Nephron progenitor cell (in vitro differentiated cells): ENCODE results near the gene GRIN1.

Experiments
- DNase-seq: peaks from one replicate; pipeline ENCODE4 v3.0.0; 2021
- H3K27ac Mint-ChIP-seq: 2 replicates; pipeline ENCODE4 v1.8.0; 2021; ENCODE audit warnings: mild to moderate bottlenecking, moderate library complexity, mixed read lengths
- H3K27me3 Mint-ChIP-seq: 2 replicates; pipeline ENCODE4 v1.8.0; 2021; ENCODE audit warnings: mild to moderate bottlenecking, low read depth, mixed read lengths; ENCODE audit not compliant: poor library complexity
- H3K36me3 Mint-ChIP-seq: 2 replicates; pipeline ENCODE4 v1.8.0; 2021; ENCODE audit warnings: low read depth, mixed read lengths
- H3K4me1 Mint-ChIP-seq: 2 replicates; pipeline ENCODE4 v1.8.0; 2021; ENCODE audit warnings: mixed read lengths
- H3K4me3 Mint-ChIP-seq: 2 replicates; pipeline ENCODE4 v1.8.0; 2021; ENCODE audit warnings: mild to moderate bottlenecking, moderate library complexity, mixed read lengths
- H3K9me3 Mint-ChIP-seq: 2 replicates; pipeline ENCODE4 v1.8.0; 2021; ENCODE audit warnings: mild to moderate bottlenecking, moderate library complexity, mixed read lengths
- TF ChIP-seq, protein P1 (sequence below): fragments of 200-600 bp; sonication (generic); IDR thresholded peaks from 2 replicates; pipeline ENCODE4 v1.5.0; 2021; ENCODE audit warnings: antibody characterized with exemption

GRIN1 gene

DNA sequence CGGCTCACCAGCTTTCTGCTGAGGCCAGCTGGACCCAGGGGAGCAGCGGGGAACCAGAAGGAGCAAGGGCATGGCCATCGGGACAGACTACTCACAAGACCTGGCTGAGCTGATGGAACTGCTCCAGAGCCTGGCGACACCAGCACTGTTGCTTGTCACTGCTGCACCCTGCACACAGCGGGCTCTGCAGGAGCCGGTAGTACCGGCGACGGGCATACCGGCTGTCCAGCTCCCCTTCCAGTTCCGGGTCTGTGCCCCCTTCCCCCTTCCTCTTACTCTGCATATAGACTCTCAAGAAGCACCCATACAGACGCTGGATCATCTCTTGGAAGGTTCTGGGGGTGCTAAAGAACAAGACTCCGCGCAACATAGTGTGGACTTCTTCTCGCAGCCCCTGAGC, 48.4 kb downstream of the GRIN1 start:
- Mint-ChIP-seq H3K4me3 (peak overlapping the region; percentile 93), H3K27me3 (no peaks in the 10 kb centered on the region), H3K4me1 (peaks cover 33% of the 10 kb centered on the region), H3K36me3 (peaks cover 9% of the 10 kb centered on the region), H3K9me3 (no peaks in the 10 kb centered on the region), H3K27ac (peak overlapping the region; percentile 90)
- TF ChIP-seq, protein P1, sequence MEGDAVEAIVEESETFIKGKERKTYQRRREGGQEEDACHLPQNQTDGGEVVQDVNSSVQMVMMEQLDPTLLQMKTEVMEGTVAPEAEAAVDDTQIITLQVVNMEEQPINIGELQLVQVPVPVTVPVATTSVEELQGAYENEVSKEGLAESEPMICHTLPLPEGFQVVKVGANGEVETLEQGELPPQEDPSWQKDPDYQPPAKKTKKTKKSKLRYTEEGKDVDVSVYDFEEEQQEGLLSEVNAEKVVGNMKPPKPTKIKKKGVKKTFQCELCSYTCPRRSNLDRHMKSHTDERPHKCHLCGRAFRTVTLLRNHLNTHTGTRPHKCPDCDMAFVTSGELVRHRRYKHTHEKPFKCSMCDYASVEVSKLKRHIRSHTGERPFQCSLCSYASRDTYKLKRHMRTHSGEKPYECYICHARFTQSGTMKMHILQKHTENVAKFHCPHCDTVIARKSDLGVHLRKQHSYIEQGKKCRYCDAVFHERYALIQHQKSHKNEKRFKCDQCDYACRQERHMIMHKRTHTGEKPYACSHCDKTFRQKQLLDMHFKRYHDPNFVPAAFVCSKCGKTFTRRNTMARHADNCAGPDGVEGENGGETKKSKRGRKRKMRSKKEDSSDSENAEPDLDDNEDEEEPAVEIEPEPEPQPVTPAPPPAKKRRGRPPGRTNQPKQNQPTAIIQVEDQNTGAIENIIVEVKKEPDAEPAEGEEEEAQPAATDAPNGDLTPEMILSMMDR = no peak
- DNase-seq = no peak

DNA sequence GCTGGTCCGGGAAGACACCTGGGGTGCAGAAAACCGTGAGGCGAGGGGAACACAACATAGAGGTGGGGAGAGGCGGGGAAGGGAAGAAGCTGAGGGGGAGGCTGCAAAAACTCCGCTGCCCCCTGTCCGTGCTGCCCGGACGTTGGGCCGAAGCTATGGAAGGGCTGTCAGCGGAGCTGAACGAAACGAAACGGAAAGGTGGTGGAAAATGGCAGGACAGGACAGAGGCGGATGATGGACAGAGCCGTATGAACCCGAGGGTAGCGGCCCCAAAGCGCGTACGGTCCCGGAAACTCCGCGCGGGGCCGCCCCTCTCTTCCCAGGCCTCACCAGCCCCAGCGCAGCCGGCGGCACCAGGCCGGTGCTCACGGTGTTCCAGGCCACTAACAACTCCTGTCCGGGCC, 49.1 kb downstream of the GRIN1 start:
- Mint-ChIP-seq H3K27me3 (no peaks in the 10 kb centered on the region), H3K36me3 (peaks cover 9% of the 10 kb centered on the region), H3K4me1 (peaks cover 33% of the 10 kb centered on the region), H3K4me3 (peak overlapping the region; percentile 93), H3K9me3 (no peaks in the 10 kb centered on the region), H3K27ac (peak overlapping the region; percentile 90)
- TF ChIP-seq, protein P1 = no peak
- no peak for DNase-seq

DNA sequence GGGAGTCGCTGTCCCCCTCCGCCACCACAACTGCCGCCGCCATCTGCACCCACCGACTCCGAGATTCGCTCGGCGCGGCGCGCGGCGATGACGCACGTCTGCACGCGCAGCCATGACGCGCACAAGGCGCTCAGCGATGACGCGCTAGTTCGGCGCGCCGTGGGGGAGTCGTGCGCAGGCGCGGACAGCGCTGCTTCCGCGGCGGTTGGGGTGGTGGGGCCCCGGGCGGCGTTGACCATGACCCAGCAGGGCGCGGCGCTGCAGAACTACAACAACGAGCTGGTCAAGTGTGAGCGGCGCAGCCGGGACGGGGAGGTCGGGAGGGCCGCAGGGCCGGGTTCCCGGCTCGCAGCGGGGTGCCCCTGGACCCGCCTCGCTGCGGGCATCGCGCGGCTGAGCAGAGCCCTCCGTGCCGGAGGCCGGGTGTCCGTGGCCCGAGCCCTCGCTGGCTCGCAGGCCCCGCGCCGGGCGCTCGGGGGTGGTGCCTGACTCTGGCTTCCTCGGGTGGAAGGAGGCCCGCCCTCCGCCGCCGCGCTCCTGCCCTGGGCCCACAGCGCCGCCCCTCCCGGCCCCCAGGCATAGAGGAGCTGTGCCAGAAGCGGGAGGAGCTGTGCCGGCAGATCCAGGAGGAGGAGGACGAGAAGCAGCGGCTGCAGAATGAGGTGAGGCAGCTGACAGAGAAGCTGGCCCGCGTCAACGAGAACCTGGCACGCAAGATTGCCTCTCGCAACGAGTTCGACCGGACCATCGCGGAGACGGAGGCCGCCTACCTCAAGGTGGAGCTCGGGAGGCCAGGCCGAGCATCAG, 49.7 kb downstream of the GRIN1 start, which contains the start of the genes ANAPC2 and SSNA1:
Gene ANAPC2, minus strand, starts transcription at position 71 of the 807 bp plus-strand sequence. Its CDS starts 28 bp downstream, at position 43.
Gene SSNA1, plus strand, starts transcription at position 187 of the 807 bp plus-strand sequence. Its CDS starts 51 bp downstream, at position 238.
- Mint-ChIP-seq H3K27ac (peak within 1 kb of the TSS; percentile 99), H3K4me1 (peaks cover 33% of the 10 kb centered on the region), H3K4me3 (peak within 1 kb of the TSS; percentile 96), H3K9me3 (no peaks in the 10 kb centered on the region), H3K36me3 (peaks cover 9% of the 10 kb centered on the region), H3K27me3 (no peaks in the 10 kb centered on the region)
- TF ChIP-seq, protein P1 = no peak
- DNase-seq = peak; percentile 97

DNA sequence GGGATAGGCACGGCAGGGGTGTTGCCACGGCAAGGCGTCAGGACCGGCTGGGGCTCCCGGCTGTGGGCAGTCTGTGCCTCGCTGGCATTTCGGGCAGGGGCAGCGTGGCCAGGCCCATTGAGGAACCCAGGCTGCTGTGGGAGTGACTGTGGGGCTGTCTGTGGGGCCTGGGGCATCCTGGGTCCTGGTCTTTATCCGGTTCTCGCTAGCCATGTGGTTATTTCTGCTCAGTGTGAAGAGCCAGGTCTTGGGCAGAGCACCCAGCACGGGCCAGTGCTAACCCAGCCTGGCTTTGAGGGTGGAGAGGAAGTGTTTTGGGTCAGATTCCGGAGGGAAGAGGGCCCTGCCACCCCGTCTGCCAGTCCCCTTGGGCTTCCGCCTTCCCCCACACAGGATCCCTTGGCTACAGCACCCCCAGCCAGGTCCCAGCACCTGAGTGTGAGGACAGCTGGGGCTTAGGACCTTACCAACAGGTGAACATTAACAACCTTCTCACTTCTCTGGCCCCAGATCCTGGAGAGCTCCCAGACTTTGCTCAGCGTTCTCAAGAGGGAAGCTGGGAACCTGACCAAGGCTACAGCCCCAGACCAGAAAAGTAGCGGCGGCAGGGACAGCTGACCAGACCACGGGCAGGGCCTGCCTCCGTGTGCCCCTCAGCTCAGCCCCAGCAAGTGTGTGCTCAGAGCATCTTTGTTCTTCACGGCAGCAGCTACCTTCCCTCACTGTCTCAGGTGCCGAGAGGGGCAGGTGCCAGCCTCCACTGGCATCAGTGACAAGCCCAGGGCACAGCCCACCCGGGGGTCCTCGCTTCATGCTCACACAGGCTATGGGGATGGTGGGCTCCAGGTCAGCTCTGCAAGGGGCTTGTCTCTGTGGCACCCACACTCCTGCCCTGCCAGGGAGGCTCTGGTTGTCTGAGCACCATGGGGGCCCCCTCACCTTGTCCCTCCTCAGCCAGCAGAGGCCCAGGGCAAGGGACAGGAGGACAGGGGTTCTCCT, 50.6 kb downstream of the GRIN1 start:
- no peak for DNase-seq
- peaks cover 4% of the 10 kb centered on the region for H3K36me3 Mint-ChIP-seq
- H3K4me3 Mint-ChIP-seq = peak overlapping the region; percentile 96
- H3K27ac Mint-ChIP-seq = peak overlapping the region; percentile 99
- H3K4me1 Mint-ChIP-seq = peaks cover 33% of the 10 kb centered on the region
- no peaks in the 10 kb centered on the region for H3K27me3 Mint-ChIP-seq
- H3K9me3 Mint-ChIP-seq = no peaks in the 10 kb centered on the region
- TF ChIP-seq, protein P1 = no peak

DNA sequence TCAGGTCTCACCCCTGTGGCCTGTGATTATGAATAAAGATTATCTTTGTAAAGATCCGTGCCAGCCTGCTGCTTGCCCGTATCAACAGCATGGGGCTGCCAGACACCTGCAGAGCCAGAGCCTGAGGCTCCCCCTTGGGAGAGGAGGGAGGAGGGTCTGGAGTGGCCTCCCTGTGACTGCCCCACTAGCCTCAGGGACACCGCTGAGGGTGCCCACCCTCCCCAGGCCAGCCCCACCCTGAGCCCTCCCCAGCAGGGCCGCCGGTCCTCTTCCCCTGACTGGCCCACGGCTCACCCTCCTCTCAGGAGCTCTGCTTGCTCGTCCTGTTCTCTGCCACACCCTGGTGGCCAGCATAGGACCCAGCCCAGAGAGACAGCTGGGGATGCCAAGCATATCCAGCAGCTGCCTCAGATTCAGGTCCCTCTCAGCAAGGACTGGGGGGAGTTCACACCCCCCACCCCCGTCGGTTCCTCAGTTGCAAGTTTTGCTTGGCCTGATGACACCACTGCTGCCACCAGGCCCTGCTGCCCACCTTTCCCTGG, 51.4 kb downstream of the GRIN1 start:
- TF ChIP-seq, protein P1 = no peak
- no peaks in the 10 kb centered on the region for H3K27me3 Mint-ChIP-seq
- peak overlapping the region; percentile 79 for H3K4me3 Mint-ChIP-seq
- H3K36me3 Mint-ChIP-seq = peaks cover 4% of the 10 kb centered on the region
- no peak overlapping the region for H3K27ac Mint-ChIP-seq
- H3K9me3 Mint-ChIP-seq = no peaks in the 10 kb centered on the region
- peaks cover 33% of the 10 kb centered on the region for H3K4me1 Mint-ChIP-seq
- DNase-seq = no peak
